ENCODE measurements around the gene PTPRO. TPM values are rescaled to one million over a fixed set of nuclear protein-coding genes. Genes with fewer than 3 reads are reported as not detected.

The PTPRO gene
- total RNA-seq, 6 experiments from 2014 or later = 0.07 to 0.19 (median 0.09) TPM; not detected in 1

DNA sequence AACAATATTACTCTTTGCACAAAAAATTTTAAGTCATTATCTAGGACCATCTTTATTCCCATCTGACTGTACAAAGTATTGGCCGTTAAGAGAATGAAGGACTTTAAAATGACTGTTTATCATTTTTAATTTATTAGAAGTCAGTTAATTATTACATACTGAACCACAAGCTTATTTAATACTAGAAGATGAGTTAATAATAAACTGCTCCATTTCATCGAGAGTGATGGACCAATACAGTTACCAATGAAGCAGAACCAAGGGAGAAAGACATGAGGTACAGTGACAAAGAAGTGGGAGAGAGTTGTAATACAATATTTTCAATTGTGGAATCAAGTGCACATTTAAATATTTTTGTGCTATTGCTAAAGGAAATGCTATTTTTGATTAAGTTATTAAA, 83.3 kb downstream of the PTPRO start:
- TF ChIP-seq, protein P1, sequence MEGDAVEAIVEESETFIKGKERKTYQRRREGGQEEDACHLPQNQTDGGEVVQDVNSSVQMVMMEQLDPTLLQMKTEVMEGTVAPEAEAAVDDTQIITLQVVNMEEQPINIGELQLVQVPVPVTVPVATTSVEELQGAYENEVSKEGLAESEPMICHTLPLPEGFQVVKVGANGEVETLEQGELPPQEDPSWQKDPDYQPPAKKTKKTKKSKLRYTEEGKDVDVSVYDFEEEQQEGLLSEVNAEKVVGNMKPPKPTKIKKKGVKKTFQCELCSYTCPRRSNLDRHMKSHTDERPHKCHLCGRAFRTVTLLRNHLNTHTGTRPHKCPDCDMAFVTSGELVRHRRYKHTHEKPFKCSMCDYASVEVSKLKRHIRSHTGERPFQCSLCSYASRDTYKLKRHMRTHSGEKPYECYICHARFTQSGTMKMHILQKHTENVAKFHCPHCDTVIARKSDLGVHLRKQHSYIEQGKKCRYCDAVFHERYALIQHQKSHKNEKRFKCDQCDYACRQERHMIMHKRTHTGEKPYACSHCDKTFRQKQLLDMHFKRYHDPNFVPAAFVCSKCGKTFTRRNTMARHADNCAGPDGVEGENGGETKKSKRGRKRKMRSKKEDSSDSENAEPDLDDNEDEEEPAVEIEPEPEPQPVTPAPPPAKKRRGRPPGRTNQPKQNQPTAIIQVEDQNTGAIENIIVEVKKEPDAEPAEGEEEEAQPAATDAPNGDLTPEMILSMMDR (IDR thresholded peaks at IDR 0.05) = no peak
- no peak overlapping the region for H3K27ac Mint-ChIP-seq
- H3K4me1 Mint-ChIP-seq (ENCODE audit: low read depth) = peaks cover 9% of the 10 kb centered on the region
- H3K27me3 Mint-ChIP-seq (ENCODE audit: insufficient read depth) = no peaks in the 10 kb centered on the region
- H3K4me3 Mint-ChIP-seq = no peak overlapping the region
- no peak for DNase-seq
- H3K9me3 Mint-ChIP-seq = no peaks in the 10 kb centered on the region
- H3K36me3 Mint-ChIP-seq (ENCODE audit: low read depth) = no peaks in the 10 kb centered on the region

DNA sequence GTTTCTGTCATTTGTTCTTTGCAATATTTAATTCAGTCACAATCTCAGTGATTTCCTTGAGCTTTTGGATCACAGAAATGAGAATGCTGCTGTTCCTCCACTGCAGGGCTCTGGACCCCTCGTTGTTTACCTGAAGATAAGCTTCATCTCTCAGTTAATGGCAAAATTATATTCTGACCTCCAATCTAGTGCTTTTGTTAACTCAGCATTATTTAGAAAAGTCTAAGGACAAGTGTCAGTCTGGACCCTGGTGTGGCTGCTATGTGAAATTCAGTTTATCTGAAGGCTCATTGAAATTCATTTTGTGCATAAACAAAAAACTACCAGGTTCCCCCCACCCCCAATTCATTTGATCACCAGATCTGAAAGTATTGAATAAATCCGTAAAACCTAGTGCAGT, 84.7 kb downstream of the PTPRO start:
- Mint-ChIP-seq H3K27ac (no peak overlapping the region), H3K4me1 (ENCODE audit: low read depth) (peaks cover 9% of the 10 kb centered on the region), H3K36me3 (ENCODE audit: low read depth) (no peaks in the 10 kb centered on the region), H3K27me3 (ENCODE audit: insufficient read depth) (no peaks in the 10 kb centered on the region), H3K4me3 (no peak overlapping the region), H3K9me3 (no peaks in the 10 kb centered on the region)
- DNase-seq = no peak
- TF ChIP-seq, protein P1 (IDR thresholded peaks at IDR 0.05) = no peak

DNA sequence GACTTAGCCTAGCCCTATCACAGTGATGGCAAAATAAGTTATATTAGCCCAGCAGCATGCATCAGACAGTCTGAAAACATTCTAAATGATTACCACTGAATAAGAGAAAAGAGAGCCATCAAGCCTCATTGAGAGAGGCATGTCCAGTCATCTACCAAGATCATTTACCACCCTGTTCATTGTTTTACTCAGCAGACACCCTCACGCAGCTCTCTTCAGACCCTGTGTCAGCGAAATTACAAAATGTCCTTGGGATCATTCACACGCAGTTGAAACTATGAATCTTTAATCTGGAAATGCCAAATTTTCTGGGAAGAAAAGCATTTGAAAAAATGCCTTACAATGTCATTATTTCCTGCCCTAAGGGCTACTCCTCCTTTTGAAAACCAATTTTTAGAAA, 89.5 kb downstream of the PTPRO start:
- no peaks in the 10 kb centered on the region for H3K36me3 Mint-ChIP-seq (ENCODE audit: low read depth)
- peaks cover 2% of the 10 kb centered on the region; the same call in 1 of the 2 replicates for H3K27me3 Mint-ChIP-seq (ENCODE audit: insufficient read depth)
- TF ChIP-seq, protein P1 (IDR thresholded peaks at IDR 0.05) = no peak
- H3K4me3 Mint-ChIP-seq = no peak overlapping the region
- no peak for DNase-seq
- H3K9me3 Mint-ChIP-seq = no peaks in the 10 kb centered on the region
- H3K27ac Mint-ChIP-seq = no peak overlapping the region
- H3K4me1 Mint-ChIP-seq (ENCODE audit: low read depth) = no peaks in the 10 kb centered on the region

DNA sequence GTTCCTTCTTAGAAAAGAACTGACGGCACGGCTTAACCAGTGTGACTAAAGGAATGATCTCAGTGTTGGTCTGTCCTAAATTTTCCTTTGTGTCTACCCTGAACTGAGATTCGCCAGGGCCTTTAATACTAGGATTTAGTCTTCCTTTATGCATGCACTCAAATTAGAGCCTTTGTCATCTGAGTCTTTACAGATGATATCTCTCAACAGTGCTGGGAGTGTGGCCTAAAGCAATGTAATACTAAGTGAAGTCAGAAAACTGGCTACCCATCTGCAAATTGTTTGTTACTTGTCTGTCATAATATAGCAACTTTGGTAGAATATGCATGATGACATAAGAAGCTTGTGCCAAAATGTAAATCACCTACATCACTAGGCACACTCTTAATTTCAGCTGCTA, 95.4 kb downstream of the PTPRO start:
- Mint-ChIP-seq H3K9me3 (no peaks in the 10 kb centered on the region), H3K27me3 (ENCODE audit: insufficient read depth) (peaks cover 8% of the 10 kb centered on the region; the same call in 1 of the 2 replicates), H3K4me1 (ENCODE audit: low read depth) (no peaks in the 10 kb centered on the region), H3K27ac (no peak overlapping the region), H3K4me3 (no peak overlapping the region), H3K36me3 (ENCODE audit: low read depth) (no peaks in the 10 kb centered on the region)
- TF ChIP-seq, protein P1 (IDR thresholded peaks at IDR 0.05) = no peak
- DNase-seq = no peak

DNA sequence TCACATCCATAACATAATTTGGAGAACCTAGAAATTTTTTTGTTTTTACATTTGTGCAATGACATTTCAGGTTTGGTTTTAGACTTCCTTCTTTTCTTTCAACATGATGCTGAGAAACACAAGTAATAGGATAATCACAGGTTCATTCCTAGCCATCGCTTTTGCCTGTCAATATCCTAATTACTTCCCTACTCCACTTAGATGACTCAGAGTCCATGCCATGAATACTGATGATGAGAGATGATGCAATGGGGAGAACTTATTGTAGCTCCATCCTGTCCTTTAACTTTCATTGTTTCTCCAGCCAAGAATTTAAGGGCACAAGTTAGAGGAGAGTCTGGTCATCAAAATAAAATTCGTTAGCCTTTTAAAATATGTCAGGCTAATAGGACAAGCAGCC, 101.3 kb downstream of the PTPRO start:
- no peak overlapping the region for H3K27ac Mint-ChIP-seq

More for the DNA sequence above, 101.3 kb downstream of the PTPRO start:
- Mint-ChIP-seq H3K9me3 (no peaks in the 10 kb centered on the region), H3K27me3 (ENCODE audit: insufficient read depth) (peaks cover 10% of the 10 kb centered on the region), H3K4me1 (ENCODE audit: low read depth) (no peaks in the 10 kb centered on the region), H3K4me3 (no peak overlapping the region), H3K36me3 (ENCODE audit: low read depth) (no peaks in the 10 kb centered on the region)
- TF ChIP-seq, protein P1 (IDR thresholded peaks at IDR 0.05) = no peak
- no peak for DNase-seq
